Stimulated activated CD4-positive, alpha-beta T cell treated with anti-CD3 and anti-CD28 coated beads, Interleukin-2, amount 100 ng/mL, for 48 hours (primary cell): ENCODE data around the gene BCL2L12.

Experiments
- DNase-seq, 2 donors: peaks; one replicate each; pipeline ENCODE4 v3.0.0-alpha.2; 2020

BCL2L12 gene

GRCh38 chr19:49642492-49643035, 23.2 kb upstream of the BCL2L12 start:
- no peak for DNase-seq

GRCh38 chr19:49643466-49643865, 22.3 kb upstream of the BCL2L12 start:
- peak in 1 of 2 donors; percentile 9 for DNase-seq

- no peak for DNase-seq
These were observed 20.1 kb upstream of the BCL2L12 start for GRCh38 chr19:49645592-49645991.

- no peak for DNase-seq
These were observed 19.7 kb upstream of the BCL2L12 start for GRCh38 chr19:49645995-49646394.

GRCh38 chr19:49646586-49646985, 19.1 kb upstream of the BCL2L12 start:
- no peak for DNase-seq

GRCh38 chr19:49651029-49651819, 14.5 kb upstream of the BCL2L12 start:
- DNase-seq = no peak

GRCh38 chr19:49651820-49652550, 13.7 kb upstream of the BCL2L12 start:
- no peak for DNase-seq

- no peak for DNase-seq
These were observed 12.9 kb upstream of the BCL2L12 start for GRCh38 chr19:49652551-49653465.

- no peak for DNase-seq
These were observed 12.3 kb upstream of the BCL2L12 start for GRCh38 chr19:49653466-49653806.

GRCh38 chr19:49654581-49654980, 11.2 kb upstream of the BCL2L12 start:
- DNase-seq = no peak

- DNase-seq = no peak
These were observed 9.9 kb upstream of the BCL2L12 start for GRCh38 chr19:49655570-49656455.

- no peak for DNase-seq
These were observed 9.2 kb upstream of the BCL2L12 start for GRCh38 chr19:49656456-49657109.

- DNase-seq = no peak
These were observed 8.1 kb upstream of the BCL2L12 start for GRCh38 chr19:49657493-49658138.

GRCh38 chr19:49658139-49658517, 7.6 kb upstream of the BCL2L12 start:
- DNase-seq = no peak

- DNase-seq = no peak
These were observed 6.9 kb upstream of the BCL2L12 start for GRCh38 chr19:49658566-49659442.

GRCh38 chr19:49660338-49660961, 5.3 kb upstream of the BCL2L12 start:
- no peak for DNase-seq

- no peak for DNase-seq
These were observed 3.7 kb upstream of the BCL2L12 start for GRCh38 chr19:49662011-49662410.

GRCh38 chr19:49663224-49663623, 2.5 kb upstream of the BCL2L12 start:
- DNase-seq = no peak
